Memory B cell (primary cell): ENCODE measurements around the gene CFAP46.

Source experiments
- ATAC-seq: fragments of 150-1000 bp; cut with Tn5 transposase; 2 replicates; pipeline ENCODE4 v1.10.0; 2021; ENCODE audit warnings: low read depth, mild to moderate bottlenecking, moderate library complexity
- DNase-seq, 2 donors: peaks; one replicate each; pipeline ENCODE4 v3.0.0; 2022; ENCODE audit warnings: low spot score in 2 of 2
- H3K27ac Mint-ChIP-seq: one replicate; pipeline ENCODE4 v1.8.0; 2022; ENCODE audit warnings: mild to moderate bottlenecking, moderate library complexity, mixed read lengths
- H3K27me3 Mint-ChIP-seq: one replicate; pipeline ENCODE4 v1.8.0; 2022; ENCODE audit warnings: mixed read lengths
- H3K36me3 Mint-ChIP-seq: one replicate; pipeline ENCODE4 v1.8.0; 2022; ENCODE audit warnings: mild to moderate bottlenecking, mixed read lengths
- H3K4me1 Mint-ChIP-seq: one replicate; pipeline ENCODE4 v1.8.0; 2022; ENCODE audit warnings: mixed read lengths
- H3K4me3 Mint-ChIP-seq: one replicate; pipeline ENCODE4 v1.8.0; 2022; ENCODE audit warnings: mild to moderate bottlenecking, moderate library complexity, mixed read lengths
- H3K9me3 Mint-ChIP-seq: one replicate; pipeline ENCODE4 v1.8.0; 2022; ENCODE audit warnings: mixed read lengths

CFAP46 gene

DNA sequence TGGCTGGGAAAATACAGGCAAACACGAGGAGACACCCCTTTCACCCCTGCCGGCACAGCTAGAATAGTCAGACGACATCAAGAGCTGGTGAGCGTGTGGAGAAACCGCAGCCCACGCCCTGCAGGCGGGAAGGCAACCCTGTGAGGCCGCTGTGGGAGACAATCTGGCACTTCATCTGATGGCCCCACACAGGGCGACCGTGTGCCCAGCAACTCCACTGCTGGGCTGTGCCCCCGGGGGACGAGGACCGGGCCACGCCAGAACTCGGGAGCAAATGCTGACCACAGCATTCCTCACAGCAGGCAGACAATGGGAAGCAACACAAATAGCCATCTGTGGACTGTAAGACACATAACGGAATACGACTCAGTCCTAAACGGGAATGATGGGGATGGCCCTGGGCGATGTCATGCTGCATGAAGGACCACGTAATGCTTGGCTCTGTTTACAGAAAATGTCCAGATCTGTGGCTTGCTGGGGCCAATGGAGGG is 58.9 kb downstream of the CFAP46 start:
- ATAC-seq = no peak
- Mint-ChIP-seq H3K4me1 (peaks cover 4% of the 10 kb centered on the region), H3K4me3 (no peak overlapping the region), H3K9me3 (peaks cover 5% of the 10 kb centered on the region), H3K27me3 (peaks cover 9% of the 10 kb centered on the region), H3K27ac (no peak overlapping the region), H3K36me3 (peaks cover 6% of the 10 kb centered on the region)
- no peak for DNase-seq

DNA sequence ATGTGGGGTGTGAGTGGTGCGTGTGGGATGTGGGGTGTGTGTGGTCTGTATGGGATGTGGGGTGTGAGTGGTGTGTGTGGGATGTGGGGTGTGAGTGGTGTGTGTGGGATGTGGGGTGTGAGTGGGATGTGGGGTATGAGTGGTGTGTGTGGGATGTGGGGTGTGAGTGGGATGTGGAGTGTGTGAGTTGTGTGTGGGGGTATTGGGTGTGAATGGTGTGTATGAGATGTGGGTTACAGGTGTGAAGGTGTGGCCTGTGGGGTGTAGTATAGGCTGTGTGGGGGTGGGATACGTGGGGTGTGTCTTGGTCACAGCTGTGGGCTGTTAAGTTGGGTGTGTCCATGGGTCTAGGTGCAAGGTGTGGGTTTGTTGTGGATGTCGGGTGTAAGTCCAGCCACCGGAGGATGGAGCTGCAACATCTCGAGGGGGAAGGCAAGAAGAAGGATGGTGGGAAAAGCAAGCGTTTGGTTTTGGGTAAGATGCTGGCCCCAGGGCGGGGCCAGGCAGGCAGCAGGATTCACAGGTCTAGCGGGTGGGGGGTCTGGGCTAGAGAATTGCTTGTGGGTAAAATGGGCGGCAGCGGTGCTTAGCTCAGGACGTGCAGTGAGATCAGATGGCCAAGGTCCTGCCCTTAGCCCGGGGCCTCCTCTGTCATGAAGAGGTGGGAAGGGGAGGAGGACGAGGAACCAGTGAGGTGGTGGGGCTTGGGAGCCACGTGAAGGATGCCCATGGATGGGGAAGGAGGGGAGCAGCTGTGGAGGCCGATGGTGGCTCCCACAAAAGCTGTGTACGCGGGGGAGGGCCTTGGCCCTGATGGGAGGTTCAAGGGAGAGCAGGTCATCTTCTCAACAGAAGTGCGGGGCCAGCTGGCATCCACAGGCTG is 60.1 kb downstream of the CFAP46 start:
- H3K4me3 Mint-ChIP-seq = no peak overlapping the region
- H3K4me1 Mint-ChIP-seq = no peaks in the 10 kb centered on the region
- no peak for ATAC-seq
- H3K9me3 Mint-ChIP-seq = peaks cover 3% of the 10 kb centered on the region
- no peak for DNase-seq
- peaks cover 3% of the 10 kb centered on the region for H3K36me3 Mint-ChIP-seq
- no peak overlapping the region for H3K27ac Mint-ChIP-seq
- H3K27me3 Mint-ChIP-seq = peaks cover 10% of the 10 kb centered on the region

GRCh38 chr10:132881186-132881920 is 61.0 kb downstream of the CFAP46 start:
- Mint-ChIP-seq H3K9me3 (no peaks in the 10 kb centered on the region), H3K27ac (no peak overlapping the region), H3K4me1 (no peaks in the 10 kb centered on the region), H3K4me3 (no peak overlapping the region), H3K36me3 (no peaks in the 10 kb centered on the region), H3K27me3 (peaks cover 10% of the 10 kb centered on the region)
- DNase-seq (no peak), ATAC-seq (no peak)

DNA sequence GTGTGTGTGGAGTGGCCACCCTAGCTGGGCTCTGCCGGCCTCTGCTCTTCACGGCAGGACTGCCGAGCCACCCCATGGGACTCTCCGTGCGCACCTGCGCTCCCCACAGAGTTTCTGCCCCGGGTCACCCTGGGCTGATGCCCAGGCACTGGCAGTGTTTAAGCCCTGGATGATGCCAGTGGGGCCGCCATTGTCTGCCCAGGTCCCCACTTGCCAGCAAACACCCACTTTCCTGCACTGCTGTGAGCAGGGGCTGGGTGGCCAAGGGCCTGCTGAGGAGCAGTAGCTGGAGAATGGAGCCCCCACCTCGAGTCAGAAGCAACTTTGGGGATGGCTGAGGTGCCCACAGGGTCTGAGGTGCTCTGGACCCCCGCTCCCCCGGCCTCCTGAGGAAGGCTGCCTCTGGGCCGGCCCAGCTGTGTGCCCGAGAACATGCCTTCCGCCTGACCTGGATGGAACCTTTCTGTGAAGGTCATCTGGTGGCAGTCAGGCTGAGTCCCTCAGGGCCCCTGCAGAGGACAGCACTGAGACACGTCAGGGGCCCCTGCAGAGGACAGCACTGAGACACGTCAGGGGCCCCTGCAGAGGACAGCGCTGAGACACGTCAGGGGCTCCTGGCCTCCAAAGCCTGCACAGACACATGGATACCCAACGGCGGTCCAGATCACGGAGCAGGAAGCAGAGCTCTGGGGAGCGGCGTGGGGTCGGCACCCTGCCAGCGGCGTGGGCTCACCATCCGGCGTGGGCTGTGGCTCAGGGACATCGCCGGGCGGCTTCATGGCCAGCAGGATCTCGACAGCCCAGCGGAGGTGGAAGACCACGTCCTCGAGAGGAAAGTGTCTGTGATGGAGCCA is 62.0 kb downstream of the CFAP46 start:
- H3K9me3 Mint-ChIP-seq = peaks cover 5% of the 10 kb centered on the region
- peaks cover 3% of the 10 kb centered on the region for H3K36me3 Mint-ChIP-seq
- ATAC-seq = no peak
- no peak overlapping the region for H3K27ac Mint-ChIP-seq
- H3K27me3 Mint-ChIP-seq = peaks cover 16% of the 10 kb centered on the region
- no peaks in the 10 kb centered on the region for H3K4me1 Mint-ChIP-seq
- DNase-seq = no peak
- no peak overlapping the region for H3K4me3 Mint-ChIP-seq

- Mint-ChIP-seq H3K9me3 (peaks cover 8% of the 10 kb centered on the region), H3K36me3 (peaks cover 3% of the 10 kb centered on the region), H3K27me3 (peaks cover 18% of the 10 kb centered on the region), H3K4me3 (no peak overlapping the region), H3K4me1 (no peaks in the 10 kb centered on the region), H3K27ac (no peak overlapping the region)
- no peak for ATAC-seq
- DNase-seq = no peak
Observed at GRCh38 chr10:132879408-132880127, 62.8 kb downstream of the CFAP46 start.

DNA sequence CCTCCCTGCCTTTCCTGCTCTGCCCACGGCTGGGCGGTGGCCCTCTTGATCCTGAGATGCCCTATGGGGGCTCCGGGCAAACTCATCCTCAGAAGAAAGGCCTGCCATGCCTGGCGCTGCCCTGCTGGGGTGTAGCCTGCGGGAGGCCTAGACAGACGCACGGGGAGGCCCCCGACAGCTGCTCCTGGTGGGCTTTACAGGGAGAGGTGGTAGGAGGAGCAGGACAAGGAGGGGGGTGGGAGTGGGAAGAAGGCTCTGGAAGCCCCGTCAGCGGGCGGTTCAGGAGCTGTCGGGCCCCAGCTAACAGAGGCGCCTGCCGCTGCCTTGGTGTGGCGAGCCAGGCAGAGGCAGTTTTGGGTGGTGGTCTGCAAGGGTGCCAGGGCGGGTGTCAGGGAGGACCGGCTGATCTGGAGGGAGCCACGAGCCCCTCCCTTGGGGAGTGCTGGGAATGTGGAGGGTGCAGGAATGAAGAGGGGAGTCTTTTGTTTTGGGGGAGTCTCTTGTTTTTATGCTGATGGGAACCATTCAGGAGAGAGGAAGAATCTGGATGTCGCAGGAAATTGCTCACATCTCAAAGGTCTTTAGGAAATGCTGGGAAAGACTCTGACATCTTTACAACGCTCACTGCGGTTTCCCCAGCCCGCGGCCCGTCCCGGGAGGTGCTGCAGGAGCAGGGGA is 63.5 kb downstream of the CFAP46 start:
- peaks cover 8% of the 10 kb centered on the region for H3K9me3 Mint-ChIP-seq
- H3K4me1 Mint-ChIP-seq = no peaks in the 10 kb centered on the region
- peaks cover 18% of the 10 kb centered on the region for H3K27me3 Mint-ChIP-seq
- H3K4me3 Mint-ChIP-seq = no peak overlapping the region
- peaks cover 3% of the 10 kb centered on the region for H3K36me3 Mint-ChIP-seq
- DNase-seq = no peak
- ATAC-seq = no peak
- H3K27ac Mint-ChIP-seq = no peak overlapping the region

GRCh38 chr10:132878091-132878729 is 64.2 kb downstream of the CFAP46 start:
- H3K27me3 Mint-ChIP-seq = peaks cover 19% of the 10 kb centered on the region
- H3K36me3 Mint-ChIP-seq = peaks cover 3% of the 10 kb centered on the region
- no peak overlapping the region for H3K4me3 Mint-ChIP-seq
- DNase-seq (no peak), ATAC-seq (no peak)
- no peak overlapping the region for H3K27ac Mint-ChIP-seq
- H3K4me1 Mint-ChIP-seq = no peaks in the 10 kb centered on the region
- peaks cover 8% of the 10 kb centered on the region for H3K9me3 Mint-ChIP-seq

- peaks cover 3% of the 10 kb centered on the region for H3K36me3 Mint-ChIP-seq
- ATAC-seq (no peak), DNase-seq (no peak)
- H3K4me1 Mint-ChIP-seq = no peaks in the 10 kb centered on the region
- H3K9me3 Mint-ChIP-seq = peaks cover 8% of the 10 kb centered on the region
- no peak overlapping the region for H3K4me3 Mint-ChIP-seq
- H3K27ac Mint-ChIP-seq = no peak overlapping the region
- H3K27me3 Mint-ChIP-seq = peaks cover 19% of the 10 kb centered on the region
Observed at GRCh38 chr10:132877473-132877872, 64.9 kb downstream of the CFAP46 start.

DNA sequence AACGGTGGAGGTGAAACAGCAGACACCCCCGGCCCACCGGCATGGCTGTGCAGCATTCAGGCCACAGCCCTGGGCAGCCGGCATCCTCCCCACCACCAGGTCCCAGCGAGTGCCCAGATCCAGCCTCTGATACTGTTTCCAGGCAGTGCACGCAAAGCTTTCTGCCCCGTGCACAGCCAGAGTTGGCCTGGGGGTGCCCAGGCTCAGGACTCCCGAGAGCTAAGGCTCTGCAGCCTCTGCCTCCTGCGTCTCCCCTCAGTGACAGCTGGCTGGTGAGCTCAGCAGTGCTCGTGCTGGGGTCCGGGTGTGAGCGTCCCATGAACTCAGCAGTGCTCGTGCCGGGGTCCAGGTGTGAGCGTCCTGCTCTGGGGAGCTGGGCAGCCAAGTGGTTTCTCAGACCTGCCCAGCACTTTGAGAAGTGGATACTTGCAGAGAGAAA is 65.4 kb downstream of the CFAP46 start:
- no peak for ATAC-seq
- Mint-ChIP-seq H3K36me3 (peaks cover 3% of the 10 kb centered on the region), H3K27me3 (peaks cover 18% of the 10 kb centered on the region), H3K9me3 (peaks cover 8% of the 10 kb centered on the region), H3K27ac (no peak overlapping the region), H3K4me1 (no peaks in the 10 kb centered on the region), H3K4me3 (no peak overlapping the region)
- DNase-seq = no peak

DNA sequence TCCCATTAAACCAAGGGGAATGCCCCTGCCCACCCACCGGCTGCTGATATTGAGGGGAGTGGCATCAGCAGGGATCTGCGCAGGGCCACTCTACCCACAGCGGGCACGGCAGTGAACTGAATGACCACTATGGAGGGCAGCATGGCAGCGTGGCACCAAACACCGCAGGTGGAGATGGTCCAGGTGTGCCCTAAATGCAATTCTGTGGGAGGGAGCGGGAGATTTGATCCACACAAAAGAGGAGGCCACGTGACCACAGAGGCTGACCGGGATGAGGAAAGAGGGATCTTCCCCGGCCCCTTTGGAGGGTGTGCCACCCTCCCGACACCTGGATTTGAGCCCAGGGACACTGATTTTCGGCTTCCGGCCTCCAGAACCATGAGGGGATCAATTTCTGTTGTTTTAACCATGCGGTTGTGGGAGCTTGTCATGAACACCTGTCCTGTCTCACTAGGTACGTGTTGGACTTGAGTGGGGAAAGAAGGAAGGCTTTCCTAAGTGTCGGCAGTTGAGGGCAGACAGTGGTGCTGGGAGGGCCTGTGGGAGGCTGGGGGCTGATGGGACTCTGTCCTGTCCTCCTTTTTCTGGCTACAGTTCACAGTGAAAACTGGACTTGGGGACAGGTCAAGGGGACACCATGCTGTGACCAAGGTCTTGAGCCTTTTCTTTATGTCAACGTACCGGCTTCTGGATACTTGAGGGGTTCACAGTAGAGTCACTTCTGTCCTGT is 66.1 kb downstream of the CFAP46 start:
- no peak for ATAC-seq
- Mint-ChIP-seq H3K4me3 (no peak overlapping the region), H3K27ac (no peak overlapping the region), H3K4me1 (no peaks in the 10 kb centered on the region), H3K36me3 (peaks cover 3% of the 10 kb centered on the region), H3K27me3 (peaks cover 17% of the 10 kb centered on the region), H3K9me3 (peaks cover 8% of the 10 kb centered on the region)
- no peak for DNase-seq

GRCh38 chr10:132875435-132875834 is 66.9 kb downstream of the CFAP46 start:
- no peak overlapping the region for H3K27ac Mint-ChIP-seq
- H3K4me1 Mint-ChIP-seq = no peaks in the 10 kb centered on the region
- DNase-seq (no peak), ATAC-seq (no peak)
- peaks cover 3% of the 10 kb centered on the region for H3K36me3 Mint-ChIP-seq
- H3K9me3 Mint-ChIP-seq = peaks cover 8% of the 10 kb centered on the region
- peaks cover 17% of the 10 kb centered on the region for H3K27me3 Mint-ChIP-seq
- H3K4me3 Mint-ChIP-seq = no peak overlapping the region

DNA sequence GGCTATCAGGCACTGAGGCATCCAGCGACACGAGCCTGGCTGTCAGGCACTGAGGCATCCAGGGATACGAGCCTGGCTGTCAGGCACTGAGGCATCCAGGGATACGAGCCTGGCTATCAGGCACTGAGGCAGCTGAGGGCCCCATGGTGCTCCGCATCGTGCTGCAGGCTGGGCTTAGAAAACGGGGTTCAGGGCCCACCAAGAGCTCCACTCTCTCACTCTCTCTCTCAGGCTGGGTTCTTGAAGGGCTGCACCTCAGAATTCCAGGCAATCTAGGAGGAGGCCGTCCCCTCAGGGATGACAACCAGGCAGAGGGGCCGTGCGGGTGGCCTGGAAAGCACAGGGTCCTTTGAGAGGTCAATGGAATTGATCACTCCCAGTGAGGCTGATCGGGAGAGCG is 69.0 kb downstream of the CFAP46 start:
- peaks cover 3% of the 10 kb centered on the region for H3K36me3 Mint-ChIP-seq
- H3K4me1 Mint-ChIP-seq = no peaks in the 10 kb centered on the region
- H3K27me3 Mint-ChIP-seq = peaks cover 11% of the 10 kb centered on the region
- H3K27ac Mint-ChIP-seq = no peak overlapping the region
- DNase-seq (no peak), ATAC-seq (no peak)
- peaks cover 10% of the 10 kb centered on the region for H3K9me3 Mint-ChIP-seq
- no peak overlapping the region for H3K4me3 Mint-ChIP-seq
